Lower leg skin (tissue), 3 donors: Measurements from ENCODE around the gene DNAJC22.

ENCODE experiments used
- CTCF ChIP-seq, 3 donors: fragments of 450-650 bp; IDR thresholded peaks; one replicate each; pipeline ENCODE4 v1.5.1; 2016; ENCODE audit warnings: antibody characterized with exemption in 3 of 3, mild to moderate bottlenecking in 3 of 3, moderate library complexity in 2 of 3
- POLR2A ChIP-seq, 2 donors: fragments of 450-650 bp; IDR thresholded peaks; one replicate each; pipeline ENCODE4 v1.6.1; 2016 to 2017; ENCODE audit warnings: antibody characterized with exemption in 2 of 2, mild to moderate bottlenecking in 1 of 2, moderate library complexity in 1 of 2

DNA sequence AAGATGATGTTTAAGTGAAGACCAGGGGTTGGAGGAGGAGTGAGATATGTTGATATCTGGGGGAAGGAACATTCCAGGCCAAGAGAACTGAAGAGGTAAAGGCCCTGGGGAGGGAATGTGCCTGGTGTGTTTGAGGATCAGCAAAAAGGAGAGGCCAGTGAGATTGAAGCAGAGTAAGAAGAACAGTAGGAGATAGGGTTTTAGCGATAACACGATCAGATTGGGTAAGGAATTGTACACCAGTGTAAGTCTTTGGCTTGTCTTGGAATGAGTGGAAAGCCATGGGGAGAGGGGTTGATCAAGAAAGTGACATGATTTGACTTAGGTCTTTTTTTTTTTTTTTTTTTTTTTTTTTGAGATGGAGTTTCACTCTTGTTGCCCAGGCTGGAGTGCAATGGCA is 18.8 kb upstream of the DNAJC22 start:
- TF ChIP-seq CTCF (IDR thresholded peaks at IDR 0.05) = no peak
- TF ChIP-seq POLR2A (IDR thresholded peaks at IDR 0.05) = no peak
